ENCODE results near the gene IL3RA.
"Not testable (repeated sequence)": the region's sequence is repeated elsewhere in the genome, so short reads cannot be mapped to it uniquely, and the experiment has no call there.

IL3RA gene

GRCh38 chrX:1330605-1331004, 6.0 kb upstream of the IL3RA start:
- no peak for DNase-seq (ENCODE audit: low read depth in 2 of 2)

GRCh38 chrX:1332433-1332832, 4.2 kb upstream of the IL3RA start:
- not testable (repeated sequence) for DNase-seq (ENCODE audit: low read depth in 2 of 2)

- DNase-seq (ENCODE audit: low read depth in 2 of 2) = no peak
These were observed 1.7 kb upstream of the IL3RA start for GRCh38 chrX:1334854-1335253.

GRCh38 chrX:1336948-1337779, 579 bp downstream of the IL3RA start:
- DNase-seq (ENCODE audit: low read depth in 2 of 2) = no peak

GRCh38 chrX:1341545-1342184, 5.1 kb downstream of the IL3RA start:
- no peak for DNase-seq (ENCODE audit: low read depth in 2 of 2)

GRCh38 chrX:1349606-1350005, 13.0 kb downstream of the IL3RA start:
- DNase-seq (ENCODE audit: low read depth in 2 of 2) = not testable (repeated sequence)

GRCh38 chrX:1351981-1352714, 15.6 kb downstream of the IL3RA start:
- DNase-seq (ENCODE audit: low read depth in 2 of 2) = no peak

- DNase-seq (ENCODE audit: low read depth in 2 of 2) = no peak
These were observed 17.7 kb downstream of the IL3RA start for GRCh38 chrX:1354036-1355019.

GRCh38 chrX:1355131-1356046, 18.8 kb downstream of the IL3RA start:
- no peak for DNase-seq (ENCODE audit: low read depth in 2 of 2)

- no peak for DNase-seq (ENCODE audit: low read depth in 2 of 2)
These were observed 21.4 kb downstream of the IL3RA start for GRCh38 chrX:1357993-1358392.

GRCh38 chrX:1358793-1359476, 22.4 kb downstream of the IL3RA start:
- DNase-seq (ENCODE audit: low read depth in 2 of 2) = no peak

GRCh38 chrX:1359477-1359873, 22.9 kb downstream of the IL3RA start:
- no peak for DNase-seq (ENCODE audit: low read depth in 2 of 2)

- DNase-seq (ENCODE audit: low read depth in 2 of 2) = no peak
These were observed 23.6 kb downstream of the IL3RA start for GRCh38 chrX:1360171-1360570.

GRCh38 chrX:1361275-1361674, 24.7 kb downstream of the IL3RA start:
- no peak for DNase-seq (ENCODE audit: low read depth in 2 of 2)

GRCh38 chrX:1361910-1362309, 25.3 kb downstream of the IL3RA start:
- no peak for DNase-seq (ENCODE audit: low read depth in 2 of 2)

- not testable (repeated sequence) for DNase-seq (ENCODE audit: low read depth in 2 of 2)
These were observed 29.8 kb downstream of the IL3RA start for GRCh38 chrX:1366363-1366762.

- no peak for DNase-seq (ENCODE audit: low read depth in 2 of 2)
These were observed 31.8 kb downstream of the IL3RA start for GRCh38 chrX:1368385-1368698.

GRCh38 chrX:1378306-1378759, 41.7 kb downstream of the IL3RA start:
- no peak for DNase-seq (ENCODE audit: low read depth in 2 of 2)

GRCh38 chrX:1380672-1381233, 44.2 kb downstream of the IL3RA start:
- no peak for DNase-seq (ENCODE audit: low read depth in 2 of 2)
